Stimulated activated CD8-positive, alpha-beta memory T cell treated with anti-CD3 and anti-CD28 coated beads, Interleukin-4, amount 100 ng/mL, for 4 hours (primary cell): ENCODE data around the gene LSM10.

Experiments used
- DNase-seq, 2 donors: peaks; one replicate each; pipeline ENCODE4 v3.0.0-alpha.2; 2020; ENCODE audit warnings: low read depth in 2 of 2, low spot score in 1 of 2

Gene LSM10

DNA sequence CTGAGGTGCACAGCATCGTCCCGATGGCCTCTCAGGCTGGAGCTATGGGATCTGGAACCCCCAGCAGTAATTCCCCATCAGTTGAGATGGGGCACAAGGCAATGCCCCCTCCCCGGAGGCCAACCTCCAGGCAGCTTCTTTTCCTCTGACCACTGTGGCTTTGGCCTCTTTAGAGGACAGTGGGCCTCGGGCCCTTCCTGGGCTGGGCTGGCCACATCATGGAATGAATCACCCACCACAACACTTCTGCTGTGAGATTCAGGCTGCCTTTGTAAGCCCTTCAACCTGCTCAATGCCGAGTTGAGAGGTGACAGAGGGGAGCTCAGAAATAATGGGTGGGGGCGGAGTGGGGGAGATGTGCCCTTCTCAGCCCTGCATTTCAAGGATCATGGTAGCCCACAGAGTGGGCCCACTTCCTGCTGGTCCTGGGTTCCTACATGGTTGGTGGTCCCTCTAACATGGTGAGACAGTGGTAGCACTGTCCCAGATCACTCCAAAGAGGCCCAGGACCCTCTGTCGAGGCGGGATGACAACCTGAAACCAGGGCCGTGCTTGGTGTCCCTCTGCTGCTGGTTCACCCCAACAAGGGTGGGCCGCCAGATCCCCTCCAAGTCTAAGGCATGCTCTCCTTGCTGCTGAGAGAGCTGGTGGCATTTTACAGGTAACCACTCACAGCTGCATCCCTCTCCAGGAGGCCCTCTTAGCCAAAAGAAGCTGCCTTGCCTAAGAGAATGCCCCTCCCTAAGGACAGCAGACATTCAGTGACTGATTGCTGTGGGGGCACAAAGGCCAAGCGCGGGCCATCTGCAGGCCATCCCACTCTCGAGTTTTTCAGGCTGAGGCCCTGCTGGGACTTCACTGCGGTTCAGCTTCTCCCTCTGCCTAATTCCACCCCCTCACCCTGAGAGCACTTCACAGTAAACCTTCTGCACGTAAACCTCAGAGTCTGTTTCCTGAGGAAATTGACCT, 44.5 kb downstream of the LSM10 start:
- DNase-seq: no peak

DNA sequence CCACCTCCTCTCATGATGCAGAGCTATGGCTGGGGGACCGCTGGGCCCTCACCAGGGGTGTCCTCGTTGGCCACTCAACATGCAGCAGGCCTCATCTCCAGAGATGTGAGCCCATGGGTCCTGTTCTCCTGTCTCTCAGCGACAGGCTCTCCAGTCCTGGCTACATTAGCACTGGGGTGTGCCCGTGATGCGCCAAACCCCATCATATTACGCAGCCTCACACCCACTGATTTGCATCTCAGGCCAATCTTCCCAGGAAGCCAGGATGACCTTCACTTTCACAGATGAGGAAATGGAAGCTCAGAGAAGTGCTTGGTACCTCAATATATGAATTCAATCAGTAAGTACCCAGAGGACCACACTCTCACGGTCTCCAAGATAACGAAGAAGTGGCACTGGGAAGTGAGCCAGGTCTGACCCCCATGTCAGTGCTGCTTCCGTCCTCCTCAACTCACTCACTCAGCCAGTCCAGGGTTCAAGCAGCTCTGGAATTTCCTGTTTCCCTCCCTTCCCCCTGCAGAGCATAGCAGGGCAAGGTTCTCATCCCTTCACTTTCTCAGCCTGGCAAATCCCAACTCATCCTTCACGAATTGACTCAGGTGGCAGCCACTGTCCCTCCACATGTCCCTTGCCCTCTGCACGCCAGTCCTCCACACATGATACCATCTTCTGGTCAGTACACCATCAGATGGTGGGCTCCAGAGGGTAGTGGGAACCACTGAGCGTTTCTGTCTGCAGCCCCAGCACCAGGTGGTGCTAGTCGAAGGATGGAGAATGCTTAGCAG, 45.4 kb downstream of the LSM10 start:
- no peak for DNase-seq

DNA sequence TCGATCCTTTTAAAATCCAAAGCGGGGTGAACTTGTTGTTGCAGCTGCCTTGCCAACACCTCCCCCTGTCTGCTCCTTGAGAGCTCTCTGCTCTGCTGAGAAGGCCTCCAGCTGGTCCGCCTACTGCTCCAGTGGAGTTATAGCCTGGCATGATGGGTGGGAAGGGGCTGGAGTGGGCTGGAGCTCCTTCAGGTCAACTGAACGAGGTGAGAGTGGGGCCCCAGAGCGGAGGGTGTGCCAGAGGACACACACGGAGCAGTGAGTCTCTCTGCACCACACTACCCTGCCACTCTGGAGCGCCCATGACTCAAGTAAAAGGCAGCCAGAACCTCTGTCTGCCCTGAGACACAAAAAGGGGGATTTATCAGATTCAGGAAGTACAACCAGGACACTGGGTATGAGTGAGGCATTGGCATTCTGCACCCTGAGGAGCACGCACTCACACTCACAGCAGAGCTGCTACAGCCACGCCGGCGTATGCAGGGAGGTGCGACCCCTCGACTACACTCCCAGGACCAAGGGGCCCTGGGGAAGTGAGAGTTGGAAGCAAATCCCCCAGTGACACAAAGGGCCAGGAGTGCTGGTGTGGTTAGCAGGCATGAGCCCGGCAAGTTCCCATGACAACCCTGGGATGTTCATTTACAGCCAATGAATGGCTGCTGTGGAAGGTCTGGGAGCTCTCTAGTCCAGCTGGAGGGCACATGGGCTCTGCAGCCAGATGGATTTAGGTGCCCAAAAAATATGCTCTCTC, 46.3 kb downstream of the LSM10 start:
- DNase-seq: no peak

DNA sequence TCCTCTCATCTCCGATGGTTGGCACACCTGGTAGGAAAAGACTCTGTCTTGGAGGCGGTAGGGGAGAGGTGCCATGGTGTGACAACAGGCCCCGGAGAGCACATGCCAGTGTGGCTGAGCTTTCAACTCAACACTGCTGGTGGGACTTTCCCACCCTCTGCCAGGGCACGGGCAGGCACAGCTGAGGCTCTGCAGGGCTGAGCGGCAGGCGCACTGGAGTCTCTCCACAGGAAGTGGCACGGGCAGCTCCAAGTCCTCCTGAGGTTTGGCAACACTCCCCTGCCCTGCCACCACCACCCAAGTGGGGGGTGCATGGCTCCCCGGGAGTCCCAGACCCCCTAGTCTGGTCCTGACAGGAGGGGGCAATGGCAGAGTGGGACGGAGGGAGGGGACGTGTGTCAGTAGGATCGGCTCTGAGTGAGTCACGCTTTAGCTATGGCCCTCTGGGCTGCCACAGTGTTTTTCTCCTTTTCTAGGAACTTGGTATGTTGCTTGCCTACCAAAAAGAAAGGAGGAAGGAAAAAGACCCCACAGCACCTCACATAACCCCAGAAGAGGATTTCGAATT, 47.0 kb downstream of the LSM10 start:
- DNase-seq: peak in 1 of 2 donors; percentile 12

DNA sequence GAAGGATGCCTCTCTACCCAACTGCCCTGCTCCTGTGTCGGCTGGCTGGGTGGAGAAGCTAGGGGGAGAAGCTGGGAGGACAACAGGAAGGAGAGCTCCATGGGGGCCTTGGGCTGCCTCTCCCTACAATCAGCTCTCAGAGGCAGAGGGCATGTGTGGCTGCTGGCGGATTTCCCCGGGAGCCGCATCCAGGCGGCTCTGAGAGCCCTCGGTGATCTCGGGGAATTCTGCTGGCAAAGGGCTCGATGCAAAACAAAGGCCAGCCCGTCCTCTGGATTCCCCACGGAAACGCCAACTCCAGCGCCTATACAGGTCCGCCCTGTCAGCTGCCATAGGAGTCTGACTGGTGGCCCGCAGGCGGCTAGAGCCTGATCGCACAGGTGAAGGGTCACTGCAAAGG, 47.9 kb downstream of the LSM10 start:
- DNase-seq: no peak

DNA sequence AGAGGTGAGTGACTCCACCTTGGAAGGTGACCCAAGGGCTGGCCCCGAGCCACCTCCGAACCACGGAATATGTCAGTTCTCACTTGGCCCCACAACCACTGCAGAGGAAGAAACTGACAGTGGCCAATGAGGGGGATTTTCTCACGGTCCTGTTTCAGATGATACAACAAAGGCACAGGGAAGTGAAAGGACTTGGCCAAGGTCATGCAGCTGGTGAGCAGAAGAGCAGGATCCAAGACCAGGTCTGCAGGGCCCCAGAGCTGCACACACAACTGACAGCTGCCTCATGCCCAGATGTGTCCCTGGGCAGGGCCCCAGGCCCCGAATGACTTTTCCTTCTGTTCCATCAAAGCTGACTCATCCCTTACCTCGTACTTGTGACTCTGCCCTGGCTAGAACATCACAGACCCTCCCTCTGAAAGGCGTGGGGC, 48.5 kb downstream of the LSM10 start:
- DNase-seq: no peak

DNA sequence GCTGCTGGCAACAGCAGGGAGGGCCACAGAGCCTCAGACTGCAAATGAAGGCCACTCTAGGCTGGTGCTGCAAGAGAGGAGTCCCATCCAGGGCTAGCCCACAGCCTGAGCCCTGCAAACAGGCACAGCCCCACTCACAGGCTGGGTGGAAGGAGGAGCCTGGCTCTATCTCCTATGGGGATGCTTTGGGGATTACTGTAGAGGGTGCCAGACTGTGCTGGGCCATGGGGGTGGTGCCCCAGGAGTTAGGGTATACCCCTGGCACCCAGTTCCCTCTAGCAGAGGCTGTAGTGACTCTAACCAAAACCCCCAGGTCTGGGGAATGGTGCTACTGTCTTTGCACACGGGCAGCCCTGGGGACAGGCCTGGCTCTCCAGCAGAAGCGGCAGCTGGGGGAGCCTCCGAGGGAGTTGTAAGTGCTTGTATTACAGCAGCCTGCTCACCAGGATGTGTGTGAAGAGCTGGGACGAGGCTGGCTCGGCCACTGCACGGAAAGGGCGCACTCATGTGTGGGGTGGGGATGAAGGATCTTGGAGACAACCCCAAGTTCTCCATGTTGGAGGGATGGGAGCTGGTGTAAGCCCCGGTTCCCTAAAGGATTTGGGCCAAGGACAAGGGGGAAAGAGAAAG, 50.9 kb downstream of the LSM10 start:
- no peak for DNase-seq

DNA sequence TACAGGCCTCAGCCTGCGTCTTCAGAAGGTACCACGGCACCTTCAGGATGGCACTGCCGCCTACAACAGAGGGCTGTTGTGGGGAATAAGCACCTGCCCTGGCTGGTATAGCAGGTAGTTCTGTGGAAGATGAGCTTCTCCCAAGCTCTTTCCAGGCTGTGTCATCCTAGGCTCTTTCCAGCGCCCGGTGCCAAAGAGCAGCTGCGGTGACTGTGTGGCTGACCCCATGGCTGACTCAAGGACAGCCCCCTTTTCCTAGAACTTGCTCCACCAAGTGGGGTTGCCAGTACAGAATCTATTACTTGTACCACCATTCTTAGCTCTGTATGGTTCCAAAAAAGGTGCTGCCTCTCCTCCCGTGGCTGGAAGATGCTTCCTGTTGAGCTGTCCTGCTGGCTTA, 52.4 kb downstream of the LSM10 start:
- DNase-seq: no peak

DNA sequence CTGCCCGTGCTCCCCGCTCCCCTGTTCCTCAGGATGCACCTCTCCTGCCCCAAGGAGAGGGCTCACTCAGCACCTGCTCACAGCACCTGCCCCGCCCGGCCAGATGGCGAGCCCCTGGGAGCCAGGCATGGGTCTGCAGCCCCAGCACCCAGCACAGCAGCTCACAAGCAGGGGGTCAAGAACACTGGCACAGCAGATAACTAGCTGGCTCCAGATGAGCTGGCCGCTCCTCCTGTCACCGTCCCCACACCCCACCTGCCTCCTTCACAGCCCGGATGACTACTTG, 53.4 kb downstream of the LSM10 start:
- DNase-seq: no peak

DNA sequence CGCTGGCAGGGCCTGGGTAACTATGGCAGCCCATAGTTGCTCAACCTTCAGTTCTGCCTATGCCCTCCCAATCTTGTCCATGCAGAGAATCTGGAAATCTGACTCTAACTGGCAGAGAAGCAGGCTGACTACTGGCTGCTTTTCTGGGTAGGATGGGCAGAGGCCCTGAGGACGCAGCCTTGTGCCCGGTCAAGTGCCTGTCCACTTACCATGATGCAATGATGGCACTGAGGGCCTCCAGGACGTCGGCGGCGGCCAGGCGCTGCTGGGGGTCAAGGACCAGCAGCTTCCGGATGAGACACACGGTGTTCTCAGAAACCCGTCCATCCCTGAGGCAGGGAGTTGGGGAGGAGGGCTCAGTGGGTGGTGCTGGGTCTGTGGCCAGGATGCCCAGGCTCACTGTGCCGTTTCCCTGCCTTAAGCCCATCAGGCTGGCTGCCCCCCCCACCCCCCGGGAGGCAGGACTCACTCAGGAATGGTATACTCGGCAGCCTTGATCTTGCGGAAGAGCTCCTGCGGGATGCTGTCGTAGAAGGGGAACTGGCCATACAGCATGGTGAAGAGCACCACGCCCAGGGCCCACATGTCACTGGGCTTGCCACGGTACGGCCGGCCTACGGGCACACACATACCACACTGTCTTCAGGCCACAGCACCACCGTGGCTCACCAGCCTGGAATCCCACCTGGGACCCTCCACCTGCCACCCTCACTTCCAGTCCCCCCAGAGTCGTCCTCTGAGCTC, 53.9 kb downstream of the LSM10 start:
- DNase-seq: no peak
